Ovary (tissue), 3 donors: ENCODE measurements around the gene TTC16.

Source experiments
- EP300 ChIP-seq: sonication (generic); formaldehyde crosslinking; IDR thresholded peaks from one replicate; pipeline ENCODE4 v1.6.1; 2017; ENCODE audit warnings: antibody characterized with exemption
- POLR2A ChIP-seq: fragments of 450-650 bp; IDR thresholded peaks from one replicate; pipeline ENCODE4 v1.6.1; 2017; ENCODE audit warnings: antibody characterized with exemption, mild to moderate bottlenecking, moderate library complexity
- TF ChIP-seq, protein P1 (sequence below), 3 donors: fragments of 450-650 bp in 2 of 3; fragments of 200-600 bp in 1 of 3; IDR thresholded peaks; one replicate each; pipeline versions ENCODE4 v1.5.1 to v1.8.0; 2016 to 2022; ENCODE audit warnings: antibody characterized with exemption in 3 of 3, mild to moderate bottlenecking in 1 of 3
- donor health status: DM: no; HTN: no; CAD: no.

- TF ChIP-seq, protein P1, sequence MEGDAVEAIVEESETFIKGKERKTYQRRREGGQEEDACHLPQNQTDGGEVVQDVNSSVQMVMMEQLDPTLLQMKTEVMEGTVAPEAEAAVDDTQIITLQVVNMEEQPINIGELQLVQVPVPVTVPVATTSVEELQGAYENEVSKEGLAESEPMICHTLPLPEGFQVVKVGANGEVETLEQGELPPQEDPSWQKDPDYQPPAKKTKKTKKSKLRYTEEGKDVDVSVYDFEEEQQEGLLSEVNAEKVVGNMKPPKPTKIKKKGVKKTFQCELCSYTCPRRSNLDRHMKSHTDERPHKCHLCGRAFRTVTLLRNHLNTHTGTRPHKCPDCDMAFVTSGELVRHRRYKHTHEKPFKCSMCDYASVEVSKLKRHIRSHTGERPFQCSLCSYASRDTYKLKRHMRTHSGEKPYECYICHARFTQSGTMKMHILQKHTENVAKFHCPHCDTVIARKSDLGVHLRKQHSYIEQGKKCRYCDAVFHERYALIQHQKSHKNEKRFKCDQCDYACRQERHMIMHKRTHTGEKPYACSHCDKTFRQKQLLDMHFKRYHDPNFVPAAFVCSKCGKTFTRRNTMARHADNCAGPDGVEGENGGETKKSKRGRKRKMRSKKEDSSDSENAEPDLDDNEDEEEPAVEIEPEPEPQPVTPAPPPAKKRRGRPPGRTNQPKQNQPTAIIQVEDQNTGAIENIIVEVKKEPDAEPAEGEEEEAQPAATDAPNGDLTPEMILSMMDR (IDR thresholded peaks at IDR 0.05), result no peak
- TF ChIP-seq EP300 (no peak), POLR2A (no peak)
These were observed 63.5 kb downstream of the TTC16 start for GRCh38 chr9:127779136-127779981.
